Endodermal cell (in vitro differentiated cells): ENCODE measurements around the gene DPEP3. TPM values are rescaled to one million over a fixed set of nuclear protein-coding genes. Genes with fewer than 3 reads are reported as not detected.
A peak's percentile ranks its signal among the peaks of the same experiment; 100 is the strongest.

ENCODE experiments used
- DNase-seq: peaks from one replicate; pipeline ENCODE4 v3.0.0-alpha.2; 2017
- H3K27ac ChIP-seq: 2 replicates; pipeline ENCODE4 v1.5.1; 2013; ENCODE audit warnings: mild to moderate bottlenecking, low read depth, low read length, moderate library complexity
- H3K27me3 ChIP-seq: 2 replicates; pipeline ENCODE4 v1.6.1; 2013; ENCODE audit warnings: mild to moderate bottlenecking, low read length, moderate library complexity; ENCODE audit not compliant: insufficient read depth, control insufficient read depth, poor library complexity, severe bottlenecking
- H3K36me3 ChIP-seq: 2 replicates; pipeline ENCODE4 v1.7.0; 2013; ENCODE audit warnings: mild to moderate bottlenecking, low read length, moderate library complexity; ENCODE audit not compliant: control insufficient read depth, insufficient read depth
- H3K4me1 ChIP-seq: one replicate; pipeline ENCODE4 v1.7.0; 2013; ENCODE audit warnings: low read length; ENCODE audit not compliant: control insufficient read depth, insufficient read depth
- H3K4me3 ChIP-seq: 2 replicates; pipeline ENCODE4 v1.5.1; 2013; ENCODE audit warnings: mild to moderate bottlenecking, low read length, moderate library complexity
- H3K9ac ChIP-seq: 2 replicates; pipeline ENCODE4 v1.6.1; 2013; ENCODE audit warnings: mild to moderate bottlenecking, low read length, moderate library complexity; ENCODE audit not compliant: poor library complexity, severe bottlenecking; ENCODE audit errors: extremely low read depth
- H3K9me3 ChIP-seq: 2 replicates; pipeline ENCODE4 v1.6.1; 2013; ENCODE audit warnings: mild to moderate bottlenecking, low read length, moderate library complexity; ENCODE audit not compliant: control insufficient read depth
- H3K27ac Mint-ChIP-seq: 2 replicates; pipeline ENCODE4 v1.8.0; 2020; ENCODE audit warnings: mixed read lengths
- H3K27me3 Mint-ChIP-seq: 2 replicates; pipeline ENCODE4 v1.8.0; 2021; ENCODE audit warnings: mild to moderate bottlenecking, mixed read lengths; ENCODE audit not compliant: insufficient read depth
- H3K36me3 Mint-ChIP-seq: 2 replicates; pipeline ENCODE4 v1.8.0; 2020; ENCODE audit warnings: low read depth, mixed read lengths
- H3K4me1 Mint-ChIP-seq: 2 replicates; pipeline ENCODE4 v1.8.0; 2020; ENCODE audit warnings: mixed read lengths
- H3K4me3 Mint-ChIP-seq: 2 replicates; pipeline ENCODE4 v1.8.0; 2020; ENCODE audit warnings: mild to moderate bottlenecking, moderate library complexity, mixed read lengths
- H3K9me3 Mint-ChIP-seq: 2 replicates; pipeline ENCODE4 v1.8.0; 2020; ENCODE audit warnings: mild to moderate bottlenecking, mixed read lengths
- CTCF ChIP-seq: fragments of 200-600 bp; sonication (generic); conservative IDR thresholded peaks from 2 replicates; pipeline ENCODE4 v1.5.0; 2021; ENCODE audit warnings: antibody characterized with exemption, mild to moderate bottlenecking
- WGBS, 2 experiments: methylation state at CpG; one replicate each; pipeline versions ENCODE4 v1.1.5 to v1.1.7; 2013; ENCODE audit warnings: missing lambda C conversion rate in 2 of 2, mixed read lengths in 1 of 2; ENCODE audit not compliant: insufficient coverage in 1 of 2, insufficient read length in 1 of 2; 5-methylcytosine and 5-hydroxymethylcytosine counted together
- total RNA-seq, 2 donors: library from RNA; stranded (reverse); fragmentation: NEBNext Ultra II Directional in 1 of 2; extraction: Animal tissue kit (Norgen Biotek cat#: 25700) in 1 of 2; gene quantifications; 2 replicates in 1 of 2; 3 replicates in 1 of 2; pipeline ENCODE4 v1.2.1, GENCODE V29; 2021

The DPEP3 gene
- total RNA-seq, 2 donors from 2014 or later = 2.9 to 3.5 TPM

GRCh38 chr16:67946128-67946569 lies 34.1 kb downstream of the DPEP3 start:
- no peaks in the 10 kb centered on the region for H3K9me3 ChIP-seq
- no peak for DNase-seq
- peaks cover 10% of the 10 kb centered on the region for H3K4me1 ChIP-seq
- Mint-ChIP-seq H3K27me3 (no peaks in the 10 kb centered on the region), H3K4me1 (peaks cover 6% of the 10 kb centered on the region), H3K4me3 (no peak overlapping the region), H3K27ac (no peak overlapping the region), H3K36me3 (peaks cover 25% of the 10 kb centered on the region), H3K9me3 (no peaks in the 10 kb centered on the region)
- H3K4me3 ChIP-seq = no peak overlapping the region
- no peak overlapping the region for H3K27ac ChIP-seq
- TF ChIP-seq CTCF = no peak
- WGBS, 2 experiments = 92 to 98% methylated on average over 15 to 20 of the region's 20 CpGs
- H3K27me3 ChIP-seq = no peaks in the 10 kb centered on the region
- peaks cover 38% of the 10 kb centered on the region for H3K36me3 ChIP-seq
- H3K9ac ChIP-seq = no peak overlapping the region

GRCh38 chr16:67945392-67945933 lies 34.8 kb downstream of the DPEP3 start:
- Mint-ChIP-seq H3K4me3 (no peak overlapping the region), H3K9me3 (no peaks in the 10 kb centered on the region), H3K27me3 (no peaks in the 10 kb centered on the region), H3K36me3 (peaks cover 20% of the 10 kb centered on the region), H3K4me1 (peaks cover 6% of the 10 kb centered on the region), H3K27ac (no peak overlapping the region)
- Histone ChIP-seq H3K36me3 (peaks cover 38% of the 10 kb centered on the region), H3K4me1 (peaks cover 10% of the 10 kb centered on the region), H3K9me3 (no peaks in the 10 kb centered on the region), H3K27ac (no peak overlapping the region), H3K9ac (no peak overlapping the region), H3K27me3 (no peaks in the 10 kb centered on the region), H3K4me3 (no peak overlapping the region)
- WGBS, 2 experiments = 93 to 94% methylated on average over 13 to 24 of the region's 24 CpGs
- no peak for TF ChIP-seq CTCF
- no peak for DNase-seq

GRCh38 chr16:67944690-67945391 lies 35.5 kb downstream of the DPEP3 start:
- Histone ChIP-seq H3K4me1 (peaks cover 10% of the 10 kb centered on the region), H3K4me3 (no peak overlapping the region), H3K9me3 (no peaks in the 10 kb centered on the region), H3K36me3 (peaks cover 38% of the 10 kb centered on the region), H3K27ac (peak overlapping the region; percentile 70), H3K9ac (no peak overlapping the region), H3K27me3 (no peaks in the 10 kb centered on the region)
- no peak for DNase-seq
- Mint-ChIP-seq H3K9me3 (no peaks in the 10 kb centered on the region), H3K4me3 (no peak overlapping the region), H3K27me3 (no peaks in the 10 kb centered on the region), H3K36me3 (peaks cover 16% of the 10 kb centered on the region), H3K27ac (no peak overlapping the region), H3K4me1 (peaks cover 6% of the 10 kb centered on the region)
- 94 to 98% methylated on average over 23 to 24 of the region's 24 CpGs for WGBS, 2 experiments
- TF ChIP-seq CTCF = no peak
